Measurements from ENCODE around the gene KRTAP13-2.

GRCh38 chr21:30354308-30355005 lies 17.6 kb downstream of the KRTAP13-2 start:
- TF ChIP-seq CTCF (IDR thresholded peaks at IDR 0.05) (no peak), POLR2A (IDR thresholded peaks at IDR 0.05) (no peak)

Data from adrenal gland (tissue), 5 donors.